ENCODE data around the gene BCAR1.
"Not testable (repeated sequence)": the region's sequence is repeated elsewhere in the genome, so short reads cannot be mapped to it uniquely, and the experiment has no call there.

Gene BCAR1

GRCh38 chr16:75254359-75254837 is 3.0 kb upstream of the BCAR1 start:
- no peak for DNase-seq (ENCODE audit: low read depth)

GRCh38 chr16:75252946-75253911 is 1.8 kb upstream of the BCAR1 start:
- DNase-seq (ENCODE audit: low read depth): no peak

GRCh38 chr16:75252049-75252864 is 833 bp upstream of the BCAR1 start:
- DNase-seq (ENCODE audit: low read depth): no peak

GRCh38 chr16:75250809-75251279 is 580 bp downstream of the BCAR1 start:
- DNase-seq (ENCODE audit: low read depth): no peak

GRCh38 chr16:75250089-75250808 is 1.2 kb downstream of the BCAR1 start:
- no peak for DNase-seq (ENCODE audit: low read depth)

- no peak for DNase-seq (ENCODE audit: low read depth)
Observed at GRCh38 chr16:75249441-75249840, 2.0 kb downstream of the BCAR1 start.

GRCh38 chr16:75248536-75249380 is 2.7 kb downstream of the BCAR1 start:
- DNase-seq (ENCODE audit: low read depth): no peak

- no peak for DNase-seq (ENCODE audit: low read depth)
Observed at GRCh38 chr16:75248142-75248535, 3.3 kb downstream of the BCAR1 start.

- DNase-seq (ENCODE audit: low read depth): no peak
Observed at GRCh38 chr16:75247249-75247648, 4.2 kb downstream of the BCAR1 start.

- DNase-seq (ENCODE audit: low read depth): no peak
Observed at GRCh38 chr16:75246504-75247205, 4.8 kb downstream of the BCAR1 start.

- DNase-seq (ENCODE audit: low read depth): no peak
Observed at GRCh38 chr16:75244844-75245758, 6.3 kb downstream of the BCAR1 start.

- no peak for DNase-seq (ENCODE audit: low read depth)
Observed at GRCh38 chr16:75244225-75244809, 7.1 kb downstream of the BCAR1 start.

- no peak for DNase-seq (ENCODE audit: low read depth)
Observed at GRCh38 chr16:75243667-75244224, 7.7 kb downstream of the BCAR1 start.

GRCh38 chr16:75242436-75243078 is 8.9 kb downstream of the BCAR1 start:
- DNase-seq (ENCODE audit: low read depth): not testable (repeated sequence)

GRCh38 chr16:75241955-75242354 is 9.5 kb downstream of the BCAR1 start:
- no peak for DNase-seq (ENCODE audit: low read depth)

- no peak for DNase-seq (ENCODE audit: low read depth)
Observed at GRCh38 chr16:75241412-75241811, 10.0 kb downstream of the BCAR1 start.

GRCh38 chr16:75240633-75241032 is 10.8 kb downstream of the BCAR1 start:
- not testable (repeated sequence) for DNase-seq (ENCODE audit: low read depth)

- no peak for DNase-seq (ENCODE audit: low read depth)
Observed at GRCh38 chr16:75239542-75240122, 11.8 kb downstream of the BCAR1 start.
